CD4-positive, alpha-beta T cell treated with Interleukin-4 for 4 hours (primary cell): ENCODE measurements around the gene BRSK2.
"Not testable (repeated sequence)": the region's sequence is repeated elsewhere in the genome, so short reads cannot be mapped to it uniquely, and the experiment has no call there.

Source experiments
- DNase-seq: peaks from one replicate; pipeline ENCODE4 v3.0.0-alpha.2; 2020

The BRSK2 gene

DNA sequence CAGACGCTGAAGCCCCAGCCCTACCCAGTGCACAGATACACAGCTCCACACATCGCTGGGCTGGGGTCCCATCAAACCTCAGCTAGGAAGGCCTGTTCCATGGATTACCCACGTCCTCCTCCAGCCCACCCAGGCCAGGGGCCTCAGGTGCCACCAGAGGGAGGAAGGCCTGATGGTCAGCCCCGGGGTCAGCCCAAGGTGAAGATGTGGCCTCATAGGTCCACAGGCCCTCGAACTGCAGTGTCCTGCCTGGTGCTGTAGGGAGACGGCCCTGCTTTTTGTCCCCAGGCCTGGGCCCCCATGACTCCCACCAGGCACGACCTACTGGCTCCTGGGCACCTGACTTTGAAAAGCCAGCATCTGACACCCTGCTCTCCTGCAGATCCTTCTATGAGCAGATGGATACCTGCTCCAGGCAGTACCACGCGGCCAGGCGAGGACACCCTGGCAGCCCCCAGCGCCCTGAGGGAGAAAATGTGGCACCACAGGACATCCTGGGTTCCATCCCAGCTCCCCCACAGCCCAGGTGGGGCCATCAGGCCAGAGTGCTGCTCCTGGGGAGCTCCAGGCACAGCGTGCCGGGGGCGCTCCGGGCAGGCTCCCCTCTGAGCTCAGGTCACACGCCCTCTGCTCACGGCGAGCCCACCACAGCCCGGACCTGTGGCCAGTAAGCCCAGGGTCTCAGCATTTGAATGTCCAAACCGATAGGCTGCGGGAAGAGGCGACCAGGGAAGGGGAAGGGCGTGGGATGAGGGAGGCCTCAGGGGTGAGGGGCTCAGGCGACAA lies 112.6 kb downstream of the BRSK2 start:
- DNase-seq = no peak

- DNase-seq = no peak
Measured at GRCh38 chr11:1502954-1503707, 113.4 kb downstream of the BRSK2 start.

- no peak for DNase-seq
Measured at GRCh38 chr11:1503708-1504104, 114.0 kb downstream of the BRSK2 start.

DNA sequence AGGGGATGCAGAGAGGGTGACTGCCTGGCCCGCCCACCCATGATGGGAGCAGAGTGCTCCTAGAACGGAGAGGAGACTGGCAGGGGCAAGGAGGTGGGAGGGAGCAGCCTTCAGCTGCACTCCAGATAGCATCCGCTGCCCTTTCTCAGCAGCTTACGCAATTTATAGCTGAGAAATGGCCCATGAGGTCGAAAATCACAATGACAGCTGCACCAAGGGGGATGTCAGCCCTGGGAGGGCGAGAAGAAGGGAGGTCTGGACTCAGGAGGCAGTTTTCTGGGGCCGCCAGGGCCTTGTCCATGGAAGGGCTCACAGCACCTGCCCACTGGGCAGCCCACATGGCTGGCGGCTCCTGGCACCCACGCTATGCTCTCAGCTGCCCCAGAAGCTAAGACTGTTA lies 114.4 kb downstream of the BRSK2 start:
- DNase-seq = no peak

GRCh38 chr11:1504581-1505290 lies 115.0 kb downstream of the BRSK2 start:
- DNase-seq = no peak

- no peak for DNase-seq
Measured at GRCh38 chr11:1505480-1505879, 115.7 kb downstream of the BRSK2 start.

DNA sequence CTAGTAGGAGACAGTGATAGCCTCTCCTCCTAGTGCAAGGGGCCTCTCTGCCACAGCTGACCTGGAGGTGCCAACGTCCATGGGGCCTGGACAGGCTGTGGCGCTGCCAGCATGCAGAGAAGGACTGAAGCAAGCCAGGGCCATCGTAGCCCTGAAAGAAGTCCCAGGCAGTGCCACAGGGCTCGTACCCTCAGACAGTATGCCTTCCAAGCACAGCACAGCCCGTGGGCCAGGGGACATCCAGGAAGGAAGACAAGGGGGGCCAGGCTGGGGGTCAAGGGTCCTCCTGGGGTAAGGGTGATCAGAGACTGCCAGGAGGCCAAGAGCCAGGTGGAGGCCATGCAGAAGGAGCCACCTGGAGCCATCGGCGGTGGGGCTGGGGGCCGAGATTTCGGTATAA lies 117.2 kb downstream of the BRSK2 start:
- DNase-seq = no peak

GRCh38 chr11:1507381-1508140 lies 117.8 kb downstream of the BRSK2 start:
- DNase-seq = no peak

GRCh38 chr11:1508491-1508891 lies 118.8 kb downstream of the BRSK2 start:
- no peak for DNase-seq

GRCh38 chr11:1508986-1509385 lies 119.3 kb downstream of the BRSK2 start:
- no peak for DNase-seq

DNA sequence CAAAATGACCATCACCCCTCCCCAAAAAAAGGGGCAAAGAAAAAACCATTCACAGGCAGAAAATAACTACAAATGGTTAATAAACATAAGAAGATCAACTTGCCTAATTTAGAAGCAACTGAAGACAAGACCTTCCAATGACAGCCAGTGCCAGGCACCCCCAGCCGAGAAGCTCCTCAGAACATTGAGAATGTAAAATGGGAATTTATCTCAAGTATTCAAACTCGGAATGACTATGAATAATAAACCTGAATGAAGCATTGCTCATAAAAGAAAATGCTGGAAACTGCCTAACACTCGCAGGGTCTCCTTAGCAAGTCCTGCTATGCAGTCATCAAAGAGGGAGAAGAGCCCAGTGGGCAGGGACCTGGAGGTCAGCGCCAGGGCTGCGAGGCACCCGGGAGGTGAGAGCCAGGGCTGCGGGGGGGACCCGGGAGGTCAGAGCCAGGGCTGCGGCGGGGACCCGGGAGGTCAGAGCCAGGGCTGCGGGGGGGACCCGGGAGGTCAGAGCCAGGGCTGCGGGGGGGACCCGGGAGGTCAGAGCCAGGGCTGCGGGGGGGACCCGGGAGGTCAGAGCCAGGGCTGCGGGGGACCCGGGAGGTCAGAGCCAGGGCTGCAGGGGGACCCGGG lies 120.0 kb downstream of the BRSK2 start:
- no peak for DNase-seq

GRCh38 chr11:1510351-1510750 lies 120.6 kb downstream of the BRSK2 start:
- not testable (repeated sequence) for DNase-seq

- DNase-seq = no peak
Measured at GRCh38 chr11:1510928-1511327, 121.2 kb downstream of the BRSK2 start.

DNA sequence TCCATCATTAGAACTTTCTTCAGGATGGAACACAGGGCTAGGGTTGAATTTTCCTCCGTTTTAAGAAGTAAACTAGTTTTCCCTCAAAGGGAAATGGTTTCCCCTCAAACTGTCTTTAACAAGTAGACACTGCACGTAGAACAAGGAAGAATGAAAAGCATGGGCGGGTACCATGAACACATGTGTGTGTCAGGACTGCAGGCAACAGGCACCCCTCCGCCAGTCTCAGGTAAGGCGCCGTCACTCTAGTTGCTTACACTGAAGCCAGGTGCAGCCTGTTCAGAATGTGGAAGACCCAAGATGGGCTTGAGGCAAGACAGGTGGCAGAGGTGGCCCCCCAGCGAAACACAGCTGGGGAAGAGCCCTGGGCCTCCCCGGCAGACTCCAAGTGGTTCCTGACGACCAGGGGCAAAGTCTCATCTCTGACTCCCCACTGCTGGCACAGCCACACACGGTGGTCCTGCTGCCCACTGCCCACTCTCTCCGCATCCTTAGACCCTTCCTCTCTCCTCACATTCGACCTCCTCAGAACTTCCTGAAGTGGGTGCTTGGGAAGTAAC lies 122.3 kb downstream of the BRSK2 start:
- no peak for DNase-seq
